Gastroesophageal sphincter (tissue), 4 donors: ENCODE measurements around the gene MSANTD1. TPM values are rescaled to one million over a fixed set of nuclear protein-coding genes. Genes with fewer than 3 reads are reported as not detected.

Experiments used
- ATAC-seq: fragments of 150-250 bp; one replicate; pipeline ENCODE4 v1.9.1; 2016; ENCODE audit warnings: mild to moderate bottlenecking, moderate library complexity
- H3K27ac ChIP-seq, 4 donors: fragments of 200-600 bp; sonication (generic) in 3 of 4; 1 replicate in 3 of 4; 2 replicates in 1 of 4; pipeline ENCODE4 v1.5.1; 2016 to 2019
- H3K27me3 ChIP-seq: fragments of 200-600 bp; sonication (generic); one replicate; pipeline ENCODE4 v1.5.1; 2019
- H3K36me3 ChIP-seq, 2 donors: fragments of 200-600 bp; sonication (generic); one replicate each; pipeline ENCODE4 v1.5.1; 2019; ENCODE audit warnings: control low read depth in 1 of 2
- H3K4me1 ChIP-seq, 3 donors: fragments of 200-600 bp; sonication (generic); 1 replicate in 2 of 3; 2 replicates in 1 of 3; pipeline ENCODE4 v1.5.1; 2016 to 2019; ENCODE audit warnings: control low read depth in 2 of 3
- H3K4me3 ChIP-seq, 2 donors: fragments of 200-600 bp; sonication (generic); one replicate each; pipeline ENCODE4 v1.5.1; 2019; ENCODE audit warnings: mild to moderate bottlenecking in 1 of 2, moderate library complexity in 1 of 2
- H3K9me3 ChIP-seq, 3 donors: fragments of 200-600 bp; sonication (generic); one replicate each; pipeline ENCODE4 v1.5.1; 2017 to 2019; ENCODE audit warnings: control low read depth in 2 of 3
- CTCF ChIP-seq, 4 experiments: fragments of 200-600 bp in 2 of 4; fragments of 450-650 bp in 2 of 4; sonication (generic) in 1 of 4; IDR thresholded peaks; one replicate each; pipeline ENCODE4 v1.5.1; 2017 to 2019; ENCODE audit warnings: antibody characterized with exemption in 4 of 4, mild to moderate bottlenecking in 2 of 4, moderate library complexity in 2 of 4
- EP300 ChIP-seq: sonication (generic); formaldehyde crosslinking; IDR thresholded peaks from one replicate; pipeline ENCODE4 v1.6.1; 2017; ENCODE audit warnings: antibody characterized with exemption, mild to moderate bottlenecking
- POLR2A ChIP-seq, 2 donors: fragments of 450-650 bp; IDR thresholded peaks; one replicate each; pipeline ENCODE4 v1.6.1; 2017; ENCODE audit warnings: antibody characterized with exemption in 2 of 2, mild to moderate bottlenecking in 2 of 2, moderate library complexity in 1 of 2
- POLR2AphosphoS5 ChIP-seq: sonication (generic); formaldehyde crosslinking; IDR thresholded peaks from one replicate; pipeline ENCODE4 v1.6.1; 2017; ENCODE audit warnings: antibody characterized with exemption
- WGBS, 2 donors: methylation state at CpG; one replicate each; pipeline ENCODE4 v1.1.5; 2018; ENCODE audit warnings: low coverage in 1 of 2; 5-methylcytosine and 5-hydroxymethylcytosine counted together
- total RNA-seq, 4 donors: library from RNA; depleted of rRNA; stranded (reverse); fragments of >200 nt; gene quantifications; one replicate each; pipeline ENCODE4 v1.1.0, GENCODE V29; 2016

Gene MSANTD1
- total RNA-seq, 4 donors from 2014 or later: 0.78 to 6.9 (median 1.5) TPM; not detected in 1

- Histone ChIP-seq H3K4me1 (peaks cover 12 to 67% (median 30%) of the 10 kb centered on the region in 3 donors), H3K27me3 (no peaks in the 10 kb centered on the region), H3K36me3 (peaks cover 0 to 41% of the 10 kb centered on the region in 2 donors), H3K27ac (peak overlapping the region; percentile 76 to 84 (median 78)), H3K9me3 (no peaks in the 10 kb centered on the region), H3K4me3 (no peak overlapping the region)
- 64 to 76% methylated on average over 14 to 15 of the region's 22 CpGs for WGBS, 2 donors
- ATAC-seq: peak; percentile 16
- no peak for TF ChIP-seq EP300
- TF ChIP-seq POLR2AphosphoS5: peak; percentile 33
These were observed 45.8 kb upstream of the MSANTD1 start for GRCh38 chr4:3202836-3203820.

GRCh38 chr4:3203971-3204431 is 45.0 kb upstream of the MSANTD1 start:
- TF ChIP-seq CTCF (IDR thresholded peaks at IDR 0.05) (no peak), POLR2AphosphoS5 (peak; percentile 95)
- H3K4me3 ChIP-seq: no peak overlapping the region
- WGBS, 2 donors: 12 to 22% methylated on average over 8 of the region's 8 CpGs
- H3K36me3 ChIP-seq: peaks cover 0 to 41% of the 10 kb centered on the region in 2 donors
- ATAC-seq: peak; percentile 85
- peak overlapping the region; percentile 76 to 84 (median 78) for H3K27ac ChIP-seq
- H3K4me1 ChIP-seq: peaks cover 12 to 69% (median 30%) of the 10 kb centered on the region in 3 donors
- H3K9me3 ChIP-seq: no peaks in the 10 kb centered on the region
- no peaks in the 10 kb centered on the region for H3K27me3 ChIP-seq

- Histone ChIP-seq H3K9me3 (no peaks in the 10 kb centered on the region), H3K27me3 (no peaks in the 10 kb centered on the region), H3K36me3 (peaks cover 0 to 42% of the 10 kb centered on the region in 2 donors), H3K4me1 (peaks cover 12 to 61% (median 29%) of the 10 kb centered on the region in 3 donors), H3K27ac (peak overlapping the region in 2 of 4 donors; percentile 2 to 52), H3K4me3 (no peak overlapping the region)
- 63 to 73% methylated on average over 3 to 8 of the region's 11 CpGs for WGBS, 2 donors
- ATAC-seq: no peak
- TF ChIP-seq POLR2AphosphoS5: no peak
- TF ChIP-seq CTCF (IDR thresholded peaks at IDR 0.05): no peak
- no peak for TF ChIP-seq POLR2A (IDR thresholded peaks at IDR 0.05)
- TF ChIP-seq EP300: no peak
These were observed 43.0 kb upstream of the MSANTD1 start for GRCh38 chr4:3205995-3206394.

- TF ChIP-seq POLR2A (IDR thresholded peaks at IDR 0.05) (no peak), CTCF (IDR thresholded peaks at IDR 0.05) (no peak), POLR2AphosphoS5 (no peak), EP300 (no peak)
- Histone ChIP-seq H3K4me3 (no peak overlapping the region), H3K36me3 (peaks cover 0 to 45% of the 10 kb centered on the region in 2 donors), H3K4me1 (peaks cover 12 to 55% (median 28%) of the 10 kb centered on the region in 3 donors), H3K9me3 (no peaks in the 10 kb centered on the region), H3K27me3 (no peaks in the 10 kb centered on the region), H3K27ac (peak overlapping the region in 2 of 4 donors; percentile 2)
- ATAC-seq: no peak
- WGBS, 2 donors: 88 to 91% methylated on average over 17 of the region's 18 CpGs
These were observed 42.4 kb upstream of the MSANTD1 start for GRCh38 chr4:3206439-3207100.

- ATAC-seq: peak; percentile 22
- 63 to 74% methylated on average over 3 to 5 of the region's 5 CpGs for WGBS, 2 donors
- H3K27me3 ChIP-seq: no peaks in the 10 kb centered on the region
- TF ChIP-seq POLR2AphosphoS5 (peak; percentile 22), CTCF (IDR thresholded peaks at IDR 0.05) (peak in 1 of 4 experiments; percentile 10), EP300 (no peak)
- peak overlapping the region in 2 of 4 donors; percentile 2 to 4 for H3K27ac ChIP-seq
- no peaks in the 10 kb centered on the region for H3K9me3 ChIP-seq
- H3K4me3 ChIP-seq: no peak overlapping the region
- peaks cover 12 to 45% (median 20%) of the 10 kb centered on the region in 3 donors for H3K4me1 ChIP-seq
- peaks cover 0 to 55% of the 10 kb centered on the region in 2 donors for H3K36me3 ChIP-seq
These were observed 41.4 kb upstream of the MSANTD1 start for GRCh38 chr4:3207531-3208037.
